Left lung (tissue), 10 donors: ENCODE results near the gene PPP2R2C. TPM values are rescaled to one million over a fixed set of nuclear protein-coding genes. Genes with fewer than 3 reads are reported as not detected.

ENCODE experiments used
- ATAC-seq: fragments of 200-7000 bp; cut with Tn5 transposase; one replicate; pipeline ENCODE4 v1.9.1; 2020; ENCODE audit warnings: moderate library complexity
- DNase-seq, 4 donors: peaks; one replicate each; pipeline ENCODE4 v3.0.0-alpha.2; 2013 to 2020
- H3K27ac ChIP-seq, 2 donors: fragments of 200-600 bp; sonication (generic) in 1 of 2; one replicate each; pipeline versions ENCODE4 v1.5.0 to v1.8.0; 2020 to 2021
- H3K27me3 ChIP-seq, 2 donors: fragments of 200-600 bp; sonication (generic) in 1 of 2; one replicate each; pipeline versions ENCODE4 v1.5.0 to v1.8.0; 2020 to 2021
- H3K36me3 ChIP-seq, 2 donors: fragments of 200-600 bp; sonication (generic) in 1 of 2; one replicate each; pipeline versions ENCODE4 v1.5.0 to v1.8.0; 2020 to 2021
- H3K4me1 ChIP-seq, 2 donors: fragments of 200-600 bp; one replicate each; pipeline ENCODE4 v1.8.0; 2021
- H3K4me3 ChIP-seq, 2 donors: fragments of 200-600 bp; sonication (generic) in 1 of 2; one replicate each; pipeline versions ENCODE4 v1.5.0 to v1.8.0; 2020 to 2021; ENCODE audit warnings: mild to moderate bottlenecking in 1 of 2
- H3K9me3 ChIP-seq, 2 donors: fragments of 200-600 bp; sonication (generic) in 1 of 2; one replicate each; pipeline versions ENCODE4 v1.5.0 to v1.8.0; 2020 to 2021
- CTCF ChIP-seq, 2 donors: fragments of 200-600 bp; sonication (generic) in 1 of 2; IDR thresholded peaks; one replicate each; pipeline versions ENCODE4 v1.5.0 to v1.8.0; 2021; ENCODE audit warnings: antibody characterized with exemption in 2 of 2
- intact Hi-C, 2 donors: fragments of 100-400 bp; cut with DNase I; formaldehyde crosslinking; loops; one replicate each; pipeline versions ENCODE4 v1.11.2 to v1.14.2; 2022
- polyA plus RNA-seq, 6 donors: library from polyadenylated mRNA; unstranded; fragments of 120-200 nt; gene quantifications; one replicate each; pipeline ENCODE4 v1.2.1, GENCODE V29; 2013; ENCODE audit not compliant: insufficient read length in 6 of 6
- total RNA-seq, 2 donors: library from RNA; stranded (reverse); fragmentation: NEBNext Ultra II Directional; extraction: Animal tissue kit (Norgen Biotek cat#: 25700); gene quantifications; one replicate each; pipeline ENCODE4 v1.2.1, GENCODE V29; 2021
- donor health status: DM: no; HTN: yes; CAD: no.
- donor health status: DM: no; HTN: no; CAD: no.

Gene PPP2R2C
- total and polyA plus RNA-seq, 8 donors = 0.29 to 0.50 (median 0.43) TPM; not detected in 1

GRCh38 chr4:6371812-6372211 lies 100.6 kb downstream of the PPP2R2C start:
- no peak for TF ChIP-seq CTCF (IDR thresholded peaks at IDR 0.05)
- intact Hi-C loops = no loop called here
- DNase-seq (peak in 1 of 4 donors; percentile 71), ATAC-seq (no peak)
- no peak overlapping the region for H3K27ac ChIP-seq
- H3K4me1 ChIP-seq = no peaks in the 10 kb centered on the region
- no peak overlapping the region for H3K4me3 ChIP-seq
- no peaks in the 10 kb centered on the region for H3K36me3 ChIP-seq
- H3K27me3 ChIP-seq = peaks cover 0 to 38% of the 10 kb centered on the region in 2 donors
- no peaks in the 10 kb centered on the region for H3K9me3 ChIP-seq

GRCh38 chr4:6371271-6371670 lies 101.1 kb downstream of the PPP2R2C start:
- H3K27ac ChIP-seq = no peak overlapping the region
- H3K27me3 ChIP-seq = peaks cover 0 to 39% of the 10 kb centered on the region in 2 donors
- intact Hi-C loops = no loop called here
- H3K9me3 ChIP-seq = no peaks in the 10 kb centered on the region
- H3K4me1 ChIP-seq = no peaks in the 10 kb centered on the region
- H3K36me3 ChIP-seq = no peaks in the 10 kb centered on the region
- H3K4me3 ChIP-seq = no peak overlapping the region
- no peak for TF ChIP-seq CTCF (IDR thresholded peaks at IDR 0.05)
- DNase-seq (no peak), ATAC-seq (no peak)

- intact Hi-C loops = no loop called here
- Histone ChIP-seq H3K36me3 (no peaks in the 10 kb centered on the region), H3K9me3 (no peaks in the 10 kb centered on the region), H3K4me1 (no peaks in the 10 kb centered on the region), H3K4me3 (no peak overlapping the region), H3K27ac (no peak overlapping the region), H3K27me3 (peaks cover 0 to 46% of the 10 kb centered on the region in 2 donors)
- no peak for TF ChIP-seq CTCF (IDR thresholded peaks at IDR 0.05)
- ATAC-seq (no peak), DNase-seq (peak in 1 of 4 donors; percentile 37)
Measured at GRCh38 chr4:6369924-6370645, 102.3 kb downstream of the PPP2R2C start.

- H3K4me1 ChIP-seq = no peaks in the 10 kb centered on the region
- H3K4me3 ChIP-seq = no peak overlapping the region
- DNase-seq (peak in 1 of 4 donors; percentile 47), ATAC-seq (no peak)
- H3K9me3 ChIP-seq = no peaks in the 10 kb centered on the region
- intact Hi-C loops = no loop called here
- H3K27me3 ChIP-seq = peaks cover 0 to 50% of the 10 kb centered on the region in 2 donors
- no peaks in the 10 kb centered on the region for H3K36me3 ChIP-seq
- no peak overlapping the region for H3K27ac ChIP-seq
- no peak for TF ChIP-seq CTCF (IDR thresholded peaks at IDR 0.05)
Measured at GRCh38 chr4:6369511-6369910, 102.9 kb downstream of the PPP2R2C start.

GRCh38 chr4:6369035-6369434 lies 103.4 kb downstream of the PPP2R2C start:
- no peak for TF ChIP-seq CTCF (IDR thresholded peaks at IDR 0.05)
- H3K27me3 ChIP-seq = peaks cover 0 to 50% of the 10 kb centered on the region in 2 donors
- no peak overlapping the region for H3K27ac ChIP-seq
- DNase-seq = no peak
- no peak for ATAC-seq
- H3K9me3 ChIP-seq = no peaks in the 10 kb centered on the region
- intact Hi-C loops = no loop called here
- no peak overlapping the region for H3K4me3 ChIP-seq
- H3K4me1 ChIP-seq = no peaks in the 10 kb centered on the region
- H3K36me3 ChIP-seq = no peaks in the 10 kb centered on the region
